Measurements from ENCODE around the gene RETREG1.

Gene RETREG1

DNA sequence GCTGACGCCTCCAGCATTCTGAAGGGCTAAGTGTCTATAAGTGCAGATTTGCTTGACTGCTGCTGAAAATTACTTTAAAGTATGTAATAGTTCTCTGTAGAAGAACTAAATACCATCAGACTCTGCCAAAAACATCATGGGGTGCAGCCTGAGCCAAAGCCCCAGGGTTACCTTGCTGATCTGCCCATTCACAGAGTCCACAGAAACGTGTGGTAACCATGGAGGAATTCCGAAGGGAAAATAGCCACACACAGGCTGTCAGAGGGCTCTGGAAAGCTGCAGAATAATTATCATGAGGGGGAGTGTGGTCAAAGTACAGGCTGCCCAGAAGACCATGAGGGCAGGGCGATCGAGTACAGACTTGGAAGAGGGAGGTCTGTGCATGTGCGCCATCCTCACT, 36.4 kb downstream of the RETREG1 start:
- no peak for DNase-seq

DNA sequence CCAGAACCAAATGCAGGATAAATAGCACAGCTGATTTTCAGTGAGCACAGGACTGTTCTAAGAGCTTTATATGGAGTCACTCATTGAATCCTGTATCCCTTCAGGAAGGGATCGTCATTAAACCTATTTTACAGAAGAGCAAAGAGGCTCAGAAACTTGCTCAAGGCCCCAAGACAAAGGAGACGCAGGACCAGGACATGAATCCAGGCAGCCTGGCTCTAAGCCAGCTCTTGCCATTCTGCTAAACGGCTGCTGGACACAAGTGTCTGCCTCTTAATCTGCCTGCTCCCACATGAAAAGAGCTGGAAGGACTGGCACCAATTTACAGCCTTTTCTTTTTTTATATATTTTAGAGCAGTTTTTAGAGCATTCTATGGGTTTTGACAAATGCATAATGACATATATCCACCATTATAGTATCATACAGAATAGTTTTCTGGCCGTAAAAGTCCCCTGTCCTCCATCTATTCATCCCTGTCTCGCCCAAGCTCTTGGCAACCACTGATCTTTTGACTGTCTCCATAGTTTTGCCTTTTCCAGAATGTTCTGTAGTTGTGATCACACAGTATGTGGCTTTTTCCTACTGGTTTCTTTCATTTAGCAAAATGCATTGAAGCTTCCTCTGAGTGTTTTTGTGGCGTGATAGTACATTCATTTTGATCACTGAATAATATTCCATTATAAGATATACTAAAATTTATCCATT, 37.5 kb downstream of the RETREG1 start:
- no peak for DNase-seq

DNA sequence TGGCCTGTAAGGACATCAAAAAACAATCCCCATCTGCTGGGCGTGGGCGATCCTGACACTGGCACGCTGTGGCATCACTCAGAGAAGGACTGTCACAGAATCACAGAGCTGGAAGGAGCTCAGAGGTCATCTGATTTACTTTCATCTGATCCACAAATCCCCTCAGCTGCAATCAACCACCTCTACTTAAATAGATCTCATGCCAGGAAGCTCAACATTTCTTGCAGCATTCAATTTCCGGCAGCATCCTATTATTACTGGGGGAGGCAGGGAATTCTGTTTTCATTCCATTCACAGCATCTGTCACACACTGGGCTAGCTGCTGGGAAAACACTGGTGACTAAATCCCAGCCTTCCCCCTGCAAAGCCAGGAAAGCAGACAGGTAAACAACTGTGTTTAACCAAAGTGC, 38.3 kb downstream of the RETREG1 start:
- DNase-seq: no peak

DNA sequence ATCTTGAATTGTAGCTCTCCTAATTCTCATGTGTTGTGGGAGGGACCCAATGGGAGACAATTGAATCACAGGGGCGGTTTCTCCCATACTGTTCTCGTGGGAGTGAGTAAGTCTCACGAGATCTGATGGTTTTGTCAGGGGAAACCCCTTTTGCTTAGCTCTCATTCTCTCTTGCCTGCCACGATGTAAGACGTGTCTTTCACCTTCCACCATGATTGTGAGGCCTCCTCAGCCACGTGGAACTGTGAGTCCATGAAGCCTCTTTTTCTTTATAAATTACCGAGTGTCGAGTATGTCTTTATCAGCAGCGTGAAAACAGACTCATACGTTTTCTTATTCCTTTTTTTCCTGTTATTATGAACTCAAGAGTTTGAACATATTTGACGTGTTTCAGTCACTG, 39.1 kb downstream of the RETREG1 start:
- DNase-seq: no peak

DNA sequence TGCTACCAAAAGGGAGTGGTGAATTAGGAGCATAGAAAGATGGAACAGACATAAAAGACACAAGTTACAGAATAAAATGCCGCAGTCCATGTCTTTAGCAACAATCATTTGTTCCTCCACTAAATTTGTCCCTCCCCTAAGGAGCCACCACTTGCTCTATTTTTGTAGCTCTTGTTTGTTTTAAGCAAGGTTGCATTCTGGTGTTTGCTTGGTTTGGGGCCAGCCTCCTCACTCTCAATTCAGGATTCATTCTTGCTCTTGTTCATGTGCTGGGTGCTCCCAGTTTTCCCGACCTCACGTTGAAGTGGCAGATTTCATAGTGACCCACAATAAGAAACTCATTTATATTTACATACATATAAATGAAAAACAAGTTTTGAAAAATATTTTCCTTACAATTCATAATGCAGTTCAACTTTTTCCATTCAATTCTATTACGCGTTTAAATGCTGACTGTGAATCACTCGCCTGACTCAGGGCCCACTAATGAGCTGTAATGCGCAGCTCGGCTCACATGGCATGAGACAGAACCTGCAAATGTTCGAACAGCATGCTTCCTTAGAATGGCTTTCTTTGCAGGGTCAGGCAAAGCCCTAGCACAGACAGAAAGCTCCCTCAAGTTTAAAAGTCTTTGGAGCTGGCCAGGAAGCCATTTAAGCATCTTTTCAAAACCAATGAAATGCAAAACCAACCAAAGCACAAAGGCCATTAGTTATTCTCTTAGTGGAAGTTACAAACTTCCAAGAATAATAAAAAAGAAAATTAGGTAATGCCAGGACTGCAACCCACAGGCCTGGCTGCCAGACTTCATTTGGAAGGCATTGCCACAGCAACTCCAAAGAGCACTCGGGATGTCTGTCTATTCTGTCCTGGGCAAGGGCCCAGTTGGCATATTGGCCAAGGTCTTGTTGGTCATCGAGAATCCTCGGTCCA, 41.7 kb downstream of the RETREG1 start:
- DNase-seq: no peak

DNA sequence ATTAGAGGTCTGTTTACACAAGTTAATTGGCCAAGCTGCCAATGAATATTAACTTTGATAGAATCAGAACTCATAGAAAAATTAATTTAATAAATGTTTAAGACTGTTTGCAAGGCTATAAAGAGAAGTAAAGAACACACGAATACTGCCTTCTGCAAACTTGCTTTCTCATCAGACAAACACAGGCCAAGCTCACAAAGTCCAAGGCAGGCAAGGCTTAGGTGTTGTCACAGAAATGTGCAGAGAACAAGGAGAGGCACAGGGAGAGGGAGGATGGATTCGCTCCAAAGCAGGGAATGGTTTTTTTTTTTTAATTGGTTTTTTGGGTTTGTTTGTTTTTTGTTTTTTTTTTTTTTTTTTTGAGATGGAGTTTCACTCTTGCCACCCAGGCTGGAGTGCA, 43.4 kb downstream of the RETREG1 start:
- no peak for DNase-seq

DNA sequence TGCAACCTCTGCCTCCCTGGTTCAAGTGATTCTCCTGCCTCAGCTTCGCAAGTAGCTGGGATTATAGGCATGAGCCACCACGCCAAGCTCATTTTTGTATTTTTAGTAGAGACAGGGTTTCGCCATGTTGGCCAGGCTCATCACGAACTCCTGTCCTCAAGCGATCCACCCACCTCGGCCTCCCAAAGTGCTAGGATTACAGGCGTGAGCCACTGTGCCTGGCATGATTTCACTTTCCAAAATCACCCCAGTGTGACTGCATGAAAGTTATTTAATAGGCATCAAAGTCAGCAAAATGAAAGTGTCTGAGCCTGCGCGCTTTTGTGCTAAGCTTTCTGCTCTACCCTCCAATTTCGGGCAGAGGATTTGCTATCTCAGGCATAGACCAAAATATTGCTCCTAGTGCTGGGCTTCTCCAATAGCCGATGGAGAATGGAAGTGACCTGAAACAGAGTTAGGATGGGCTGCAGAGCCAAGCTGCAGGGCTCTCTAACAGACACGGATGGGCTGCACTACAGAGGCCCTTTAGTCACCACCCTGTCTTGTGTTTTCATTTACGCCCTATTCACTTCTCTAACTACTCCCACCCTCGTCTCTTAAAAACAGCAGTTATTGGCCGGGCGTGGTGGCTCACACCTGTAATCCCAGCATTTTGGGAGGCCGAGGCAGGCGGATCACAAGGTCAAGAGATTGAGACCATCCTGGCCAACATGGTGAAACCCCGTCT, 44.3 kb downstream of the RETREG1 start:
- DNase-seq: no peak

DNA sequence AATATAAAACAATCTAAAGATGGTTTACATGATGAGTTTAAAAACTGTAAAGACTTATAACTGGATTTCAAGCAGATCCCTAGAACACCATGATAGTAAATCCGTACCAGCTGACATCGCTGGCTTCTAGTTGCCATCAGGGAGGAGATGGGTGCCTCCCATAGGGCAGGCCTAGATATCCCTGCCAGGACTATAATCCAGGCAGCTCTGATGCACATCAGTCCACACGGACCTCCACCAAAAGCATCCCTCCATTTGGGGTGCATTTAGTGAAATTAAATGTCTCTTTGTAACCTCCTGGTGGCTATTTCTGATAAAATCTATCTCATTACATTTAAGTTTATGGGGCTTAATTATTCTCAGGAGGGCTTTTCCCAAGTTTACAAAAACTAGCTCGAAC, 45.8 kb downstream of the RETREG1 start:
- DNase-seq: no peak

DNA sequence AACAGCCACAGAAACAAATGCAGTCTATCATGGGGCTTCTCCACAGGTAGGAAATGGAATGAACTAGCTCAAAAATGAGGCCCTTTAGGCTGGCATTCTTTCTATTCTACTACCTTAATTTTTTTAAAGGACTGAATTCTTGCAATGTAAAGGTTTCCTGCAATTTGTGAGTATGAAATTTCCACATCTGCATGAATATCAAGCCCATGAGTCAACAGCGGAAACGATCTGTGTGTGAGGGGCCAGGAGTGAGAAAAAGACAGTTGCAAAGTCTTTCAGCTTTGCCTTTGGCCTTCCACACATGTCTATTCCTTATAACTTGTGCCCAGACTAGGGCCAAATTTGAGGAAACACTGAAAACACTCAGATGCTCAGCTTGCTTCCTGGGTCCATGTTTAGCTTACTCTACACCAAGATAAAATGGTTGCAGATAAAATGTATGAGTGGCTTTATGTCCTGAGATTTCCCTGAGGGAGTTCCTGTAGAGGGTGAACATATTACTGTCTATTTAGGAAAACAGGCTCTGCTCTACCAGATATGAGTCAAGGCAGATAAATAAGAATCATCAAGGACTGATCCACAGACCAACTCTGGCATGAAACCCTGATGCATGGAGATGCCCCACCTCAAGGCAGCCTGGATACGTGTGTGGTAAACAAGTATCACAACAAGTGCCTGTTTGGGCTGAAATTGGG, 46.5 kb downstream of the RETREG1 start:
- no peak for DNase-seq

DNA sequence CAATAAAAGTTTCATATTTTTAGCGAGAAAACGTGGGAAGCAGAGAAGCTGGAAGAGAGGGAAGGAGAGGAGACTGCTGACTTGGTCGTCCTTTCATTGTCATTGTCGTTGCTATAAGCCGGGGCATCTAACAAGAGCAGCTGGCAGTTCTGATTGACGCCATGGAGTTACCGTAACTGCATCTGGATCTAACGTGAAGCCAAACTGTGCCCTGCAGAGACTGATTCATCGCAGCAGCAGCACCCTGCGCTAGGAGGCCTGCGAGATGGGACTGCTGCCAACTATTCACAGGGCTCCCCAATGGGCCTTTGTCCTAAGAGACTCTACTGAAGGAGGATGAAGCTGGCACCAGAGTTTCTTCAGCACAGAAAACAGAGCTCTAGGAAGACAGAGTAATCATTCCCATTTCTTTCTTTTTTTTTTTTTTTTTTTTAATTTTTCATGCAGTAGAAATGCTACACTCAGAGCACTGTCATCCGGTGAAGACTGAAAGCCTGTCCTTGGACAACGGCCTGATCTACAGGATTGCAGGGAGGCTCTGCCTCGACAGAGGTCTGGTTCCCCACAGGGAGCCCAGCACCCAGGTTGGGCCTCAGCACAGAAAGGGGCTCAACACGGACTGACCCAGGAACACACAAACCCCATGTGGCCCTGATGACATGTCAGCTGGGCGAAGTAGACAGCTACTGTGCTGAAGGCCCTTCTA, 47.8 kb downstream of the RETREG1 start:
- no peak for DNase-seq

DNA sequence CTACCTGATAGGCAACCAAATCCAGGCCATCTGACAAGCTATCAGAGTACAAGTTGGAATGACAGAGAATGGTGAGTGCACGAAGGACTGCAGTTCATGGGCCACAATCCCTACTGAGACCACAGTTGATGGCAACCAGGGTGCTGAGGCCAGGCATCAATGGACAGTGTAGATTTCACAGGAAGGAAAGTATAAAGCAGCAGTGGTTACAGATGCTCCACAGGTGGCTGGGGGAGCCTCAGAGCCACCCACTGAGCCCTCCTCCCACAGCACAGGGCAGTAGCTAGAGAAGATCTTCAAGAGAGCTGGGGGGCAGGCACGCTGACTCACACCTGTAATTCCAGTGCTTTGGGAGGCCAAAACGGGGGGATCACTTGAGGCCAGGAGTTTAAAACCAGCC, 49.4 kb downstream of the RETREG1 start:
- DNase-seq: no peak

DNA sequence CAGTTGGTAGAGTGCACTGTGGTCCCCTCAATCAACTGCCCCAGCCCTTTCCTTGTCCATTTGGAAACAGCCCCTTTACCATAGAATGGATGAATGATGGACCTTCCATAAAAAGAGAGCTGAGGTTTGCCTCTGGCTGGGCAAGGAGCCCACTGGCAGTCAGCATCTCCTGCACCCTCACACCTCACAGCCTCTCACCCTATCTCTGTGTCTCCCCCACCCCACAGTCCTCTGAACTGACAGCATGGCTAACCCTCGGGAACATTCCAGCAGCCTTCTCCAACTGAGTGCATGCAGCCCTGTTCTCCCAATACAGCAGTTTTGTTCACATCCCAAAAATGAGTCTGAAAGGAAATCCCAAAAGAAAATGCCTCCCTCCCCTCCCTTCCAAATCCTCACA, 51.7 kb downstream of the RETREG1 start:
- DNase-seq: no peak

DNA sequence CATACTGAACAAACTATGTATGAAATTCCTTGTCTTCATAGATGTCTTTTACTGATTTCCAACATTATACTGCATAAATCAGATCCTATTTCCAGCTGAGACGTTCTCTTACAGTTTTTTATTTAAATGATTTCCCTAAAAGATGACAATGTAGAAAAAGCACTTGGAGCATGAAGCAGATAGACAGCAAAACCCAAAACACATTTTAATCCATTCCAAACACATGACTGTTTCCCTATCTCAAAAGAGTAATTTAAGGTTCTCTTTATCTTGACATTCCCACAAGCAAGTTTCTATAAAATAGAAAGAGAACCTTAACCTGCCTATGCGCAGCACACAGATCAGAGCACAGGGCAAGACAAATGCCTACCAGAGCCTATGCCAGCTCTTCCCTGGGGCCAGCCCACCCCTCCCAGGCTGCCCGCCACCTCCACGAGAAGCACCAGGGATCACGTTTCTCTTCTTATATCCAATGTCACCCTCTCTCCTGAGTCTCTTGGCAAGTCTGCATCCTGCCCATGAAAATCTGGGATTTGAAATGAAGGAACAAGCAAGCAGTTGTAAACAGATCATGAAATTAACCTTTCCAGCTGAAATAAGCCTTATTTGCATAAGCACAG, 52.4 kb downstream of the RETREG1 start:
- DNase-seq: no peak

DNA sequence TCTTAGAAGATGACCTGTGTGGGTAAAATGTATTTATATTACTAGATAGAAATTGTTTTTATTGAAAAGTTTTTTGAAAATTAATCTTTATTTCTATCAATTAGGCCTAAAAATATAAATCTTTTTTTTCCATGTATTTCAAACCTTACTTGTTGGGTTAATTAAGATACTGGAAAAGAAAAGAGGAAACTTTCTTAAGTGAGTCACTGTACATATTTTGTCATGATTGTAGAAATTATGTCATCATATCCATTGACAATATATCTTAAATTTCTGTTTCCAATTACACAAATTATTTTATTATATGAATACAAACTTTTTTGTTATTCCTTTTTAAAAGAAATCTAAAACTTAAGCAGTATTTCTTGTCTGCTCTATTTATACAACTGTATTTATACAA, 53.1 kb downstream of the RETREG1 start:
- peak in 2 of 4 experiments; percentile 9 to 10 for DNase-seq

DNA sequence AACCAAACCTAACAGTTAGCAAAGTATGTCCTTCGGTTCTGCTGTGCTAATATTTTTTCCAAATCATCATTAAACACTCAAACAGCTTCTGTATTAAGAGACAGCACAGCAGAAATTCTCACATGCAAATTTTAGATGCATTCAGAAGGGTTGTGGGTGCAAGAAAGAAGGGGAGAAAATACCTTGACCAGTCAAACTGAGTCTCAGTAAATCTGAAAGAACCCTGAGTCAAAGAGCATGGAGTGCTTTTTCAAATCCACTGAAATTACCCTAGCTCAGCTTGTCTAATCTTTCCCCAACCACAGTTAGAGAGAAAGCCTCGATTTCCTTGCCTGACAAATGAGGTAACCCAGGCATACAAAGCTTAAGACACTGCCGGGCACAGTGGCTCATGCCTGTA, 55.1 kb downstream of the RETREG1 start:
- no peak for DNase-seq

DNA sequence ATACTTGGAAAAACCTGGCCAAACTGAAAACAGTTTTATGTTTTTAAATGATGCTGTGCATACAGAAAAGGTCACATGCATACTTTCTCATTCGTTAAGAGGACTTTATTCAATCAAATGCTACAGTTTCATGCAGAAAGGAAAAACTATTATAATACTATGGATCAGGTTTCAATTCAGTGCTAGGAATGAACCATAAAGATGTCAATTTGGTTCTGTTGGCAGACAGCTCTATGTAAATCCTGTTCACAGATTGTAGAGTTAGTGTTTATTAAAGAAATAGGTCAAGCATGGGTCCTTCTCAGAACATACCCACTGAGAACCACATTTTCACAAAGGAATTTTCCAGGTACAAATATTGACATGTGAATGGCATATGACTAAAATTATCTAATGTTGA, 57.1 kb downstream of the RETREG1 start:
- DNase-seq: no peak

DNA sequence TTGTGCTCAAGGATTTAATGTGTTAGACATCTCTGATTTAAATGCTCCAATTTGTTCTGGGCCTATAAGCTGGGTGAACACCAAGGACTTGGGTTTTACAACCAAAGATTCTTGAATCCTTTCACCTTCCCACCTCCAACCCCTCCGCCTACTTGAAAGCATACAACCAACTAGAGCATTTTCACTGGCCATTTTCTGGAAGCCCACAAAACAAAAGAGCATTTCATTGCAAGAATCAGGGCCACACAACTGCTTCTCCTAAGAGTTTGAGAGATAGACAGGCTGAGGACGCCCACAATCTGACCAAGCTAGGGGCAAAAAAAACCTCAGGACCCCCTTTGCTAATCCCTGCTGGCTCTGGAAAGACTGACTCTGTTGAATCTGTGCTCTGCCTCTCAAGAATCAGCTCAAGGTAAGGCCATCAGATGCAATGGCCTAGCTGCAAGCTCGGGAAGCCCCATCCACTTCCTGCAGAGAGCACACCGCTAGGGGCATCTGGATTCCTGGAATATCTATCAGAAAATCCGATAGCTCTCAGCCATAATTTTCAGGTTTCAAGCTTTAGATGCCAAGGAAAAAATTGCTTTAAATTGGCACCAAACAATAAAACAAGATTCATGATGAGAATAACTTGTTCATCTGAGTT, 57.7 kb downstream of the RETREG1 start:
- DNase-seq: no peak

DNA sequence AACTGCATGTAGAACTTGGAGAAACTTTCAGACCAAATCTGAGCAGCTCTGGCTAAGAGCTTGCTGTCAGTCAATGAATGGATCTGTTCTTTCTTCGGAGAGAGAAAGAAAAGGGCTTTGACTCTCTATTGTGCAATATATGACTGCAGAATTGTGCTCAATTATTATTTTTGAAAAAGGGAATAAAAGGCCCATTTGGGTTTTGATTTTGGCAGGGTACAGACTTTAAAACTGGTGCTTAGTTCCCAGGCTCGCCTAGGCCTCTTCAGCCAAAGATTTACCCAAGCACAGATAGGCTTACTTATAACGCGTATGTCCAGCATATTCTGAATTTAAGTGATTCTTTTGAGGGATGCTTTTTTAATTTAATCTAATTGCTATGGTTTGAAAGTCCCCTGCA, 59.3 kb downstream of the RETREG1 start:
- DNase-seq: no peak

DNA sequence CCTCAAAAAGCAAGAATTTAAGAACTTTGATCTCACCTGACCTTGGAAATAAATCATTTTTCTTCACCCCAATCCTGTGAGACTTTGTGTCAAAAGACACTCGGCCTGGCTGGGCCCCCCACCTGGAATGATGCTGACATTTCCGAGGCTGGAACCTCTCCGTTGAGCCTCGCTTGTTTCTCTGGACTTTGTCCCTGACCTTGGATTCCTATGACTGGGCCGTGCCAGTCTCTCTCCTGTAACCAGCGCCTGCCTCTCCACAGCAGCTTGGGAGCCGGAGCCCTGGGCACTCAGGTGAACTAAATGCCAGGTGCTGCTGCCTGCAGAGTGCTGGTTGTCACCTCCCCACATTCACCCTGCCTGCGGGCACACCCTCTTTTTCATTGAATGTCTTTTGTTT, 62.7 kb downstream of the RETREG1 start:
- DNase-seq: no peak

DNA sequence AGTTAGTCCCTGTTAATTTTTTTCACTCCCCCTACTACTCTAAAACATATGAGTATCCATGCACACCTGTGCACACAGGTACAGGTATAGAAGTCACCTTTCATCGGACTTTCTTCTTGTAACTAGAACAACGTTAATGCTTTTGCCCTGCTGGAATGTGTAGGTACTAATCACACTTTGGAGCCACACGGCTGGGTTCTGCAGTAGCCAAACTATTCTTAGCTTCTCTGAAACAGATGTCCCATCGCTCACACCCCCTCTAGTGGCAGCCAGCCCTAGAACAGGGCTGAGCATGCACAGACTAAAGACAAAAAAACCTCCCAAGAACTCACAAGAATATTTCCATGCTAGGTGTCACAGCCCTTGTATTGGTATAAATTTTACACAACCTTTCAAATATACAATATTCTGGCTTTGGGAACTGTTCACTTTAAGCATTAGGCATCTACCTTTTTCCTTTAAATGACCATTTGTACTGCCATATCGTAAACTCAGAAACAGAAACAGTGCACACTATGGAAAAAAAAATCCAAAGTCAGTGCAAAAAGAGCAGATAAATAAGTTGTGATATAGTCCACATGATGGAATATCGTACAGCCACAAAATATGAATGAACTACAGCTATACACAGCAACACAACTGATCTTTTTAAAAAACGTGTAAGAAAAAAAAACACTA, 64.0 kb downstream of the RETREG1 start:
- DNase-seq: peak; percentile 62 to 81 (median 69)

DNA sequence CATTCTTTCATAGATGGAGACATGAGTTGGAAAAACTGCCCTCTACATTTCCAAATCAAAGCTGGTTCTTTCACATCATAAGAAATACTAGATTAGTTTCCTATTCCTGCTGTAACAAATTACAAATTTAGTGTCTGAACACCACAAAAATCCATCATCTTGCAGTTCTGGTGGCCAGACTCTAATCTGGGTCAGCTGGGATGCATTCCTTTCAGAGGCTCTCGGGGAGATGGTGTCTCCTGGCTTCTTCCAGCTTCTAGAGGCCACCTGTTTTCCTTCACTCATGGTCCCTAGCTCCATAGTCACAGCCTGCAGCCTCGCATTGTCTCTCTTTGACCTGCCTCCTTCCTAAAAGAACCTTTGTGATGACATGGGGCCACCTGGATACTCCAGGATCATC, 65.2 kb downstream of the RETREG1 start:
- DNase-seq: no peak

All from suppressor macrophage (primary cell).